Hepatocyte (in vitro differentiated cells): ENCODE data around the gene CAMK2G.

Experiments used
- CTCF ChIP-seq: fragments of 200-600 bp; sonication (generic); IDR thresholded peaks from 2 replicates; pipeline ENCODE4 v1.5.1; 2016; ENCODE audit warnings: antibody characterized with exemption, mild to moderate bottlenecking; ENCODE audit not compliant: poor library complexity
- EZH2 ChIP-seq: fragments of 200-600 bp; sonication (generic); IDR thresholded peaks from 2 replicates; pipeline ENCODE4 v1.6.1; 2016; ENCODE audit warnings: antibody characterized with exemption, mild to moderate bottlenecking, borderline replicate concordance

DNA sequence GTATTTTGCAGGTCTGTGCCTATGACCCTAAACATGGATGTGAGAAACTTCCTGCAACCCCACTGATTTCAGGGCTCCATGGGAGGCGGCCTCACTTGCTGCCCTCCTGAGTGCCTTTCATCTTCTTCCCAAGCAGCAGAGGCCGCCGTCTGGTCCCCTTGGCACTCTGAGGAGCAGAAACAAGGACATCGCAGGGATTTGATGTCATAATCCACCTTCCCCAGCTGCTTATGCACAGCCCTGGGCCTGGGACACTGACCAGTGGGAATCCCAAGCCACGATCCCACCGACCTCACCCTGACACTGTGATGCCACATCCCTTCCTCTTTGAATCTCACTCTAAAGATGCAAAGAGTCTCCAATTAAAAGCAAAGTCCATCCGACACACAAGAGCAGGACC lies 7.7 kb downstream of the CAMK2G start:
- TF ChIP-seq CTCF (no peak), EZH2 (no peak)
